ENCODE data around the gene ENTHD1. TPM values are rescaled to one million over a fixed set of nuclear protein-coding genes. Genes with fewer than 3 reads are reported as not detected.
"Not testable (repeated sequence)": the region's sequence is repeated elsewhere in the genome, so short reads cannot be mapped to it uniquely, and the experiment has no call there.

Gene ENTHD1
- total and polyA plus RNA-seq, 2 of the 4 experiments (the other 2 are of a cell fraction): not detected

DNA sequence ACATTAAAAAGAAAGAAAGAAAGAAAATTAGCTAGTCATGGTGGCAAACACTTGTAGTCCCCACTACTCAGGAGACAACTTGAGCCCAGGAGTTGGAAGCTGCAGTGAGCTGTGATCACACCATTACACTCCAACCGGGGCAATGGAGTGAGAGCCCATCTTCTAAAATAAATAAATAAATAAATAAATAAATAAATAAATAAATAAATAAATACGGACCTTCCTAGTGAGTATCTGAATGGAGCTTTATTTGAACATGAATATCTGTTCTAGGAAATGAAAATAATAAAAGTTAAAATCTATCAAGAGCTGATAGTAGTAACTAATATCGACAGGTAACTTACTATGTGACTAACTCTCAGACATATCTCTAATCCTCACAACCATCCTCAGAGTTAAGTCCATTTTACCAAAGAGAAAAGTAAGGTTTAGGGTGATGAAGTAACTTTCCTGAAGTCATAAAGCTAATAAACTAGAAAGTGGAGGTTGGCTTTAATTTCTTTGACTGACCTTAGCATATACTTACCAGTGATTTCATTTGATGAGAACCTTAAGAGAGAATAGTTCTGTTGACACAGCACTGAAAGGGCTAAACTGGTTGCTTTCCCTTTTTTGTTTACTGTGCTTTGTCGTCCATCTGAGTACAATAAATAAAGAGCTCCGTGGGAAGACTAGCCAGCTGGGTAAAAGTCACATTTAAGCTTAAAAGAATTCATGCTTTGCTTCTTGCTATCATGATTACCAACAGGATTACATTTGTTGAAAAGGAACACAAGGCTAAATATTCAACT, 22.4 kb downstream of the ENTHD1 start:
- TF ChIP-seq NFE2L2 (IDR thresholded peaks at IDR 0.05; ENCODE audit: low read depth, low read length): no peak
- no peak for TF ChIP-seq MAFK (IDR thresholded peaks at IDR 0.05; ENCODE audit: low read depth, low read length)
- TF ChIP-seq, protein P1, sequence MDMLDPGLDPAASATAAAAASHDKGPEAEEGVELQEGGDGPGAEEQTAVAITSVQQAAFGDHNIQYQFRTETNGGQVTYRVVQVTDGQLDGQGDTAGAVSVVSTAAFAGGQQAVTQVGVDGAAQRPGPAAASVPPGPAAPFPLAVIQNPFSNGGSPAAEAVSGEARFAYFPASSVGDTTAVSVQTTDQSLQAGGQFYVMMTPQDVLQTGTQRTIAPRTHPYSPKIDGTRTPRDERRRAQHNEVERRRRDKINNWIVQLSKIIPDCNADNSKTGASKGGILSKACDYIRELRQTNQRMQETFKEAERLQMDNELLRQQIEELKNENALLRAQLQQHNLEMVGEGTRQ (IDR thresholded peaks at IDR 0.05; ENCODE audit: low read depth, low read length): no peak
- TF ChIP-seq RFX5 (IDR thresholded peaks at IDR 0.05; ENCODE audit: low read depth, low read length): no peak
- TF ChIP-seq RAD21 (IDR thresholded peaks at IDR 0.05; ENCODE audit: low read length): no peak
- no peak for TF ChIP-seq MAZ (IDR thresholded peaks at IDR 0.05; ENCODE audit: borderline replicate concordance, low read depth, low read length)
- no peak for TF ChIP-seq MXI1 (IDR thresholded peaks at IDR 0.05; ENCODE audit: borderline replicate concordance, low read depth, low read length)
- ChIA-PET CTCF (interaction anchor here (0.9 kb wide), 1 partner anchor 14 kb away, joined by 4 read pairs; no protein-coding TSS in a partner anchor), POLR2A (ENCODE audit: unreplicated experiment) (no interaction called here)
- Histone ChIP-seq H2AFZ (replicated peaks; ENCODE audit: low read length, poor library complexity) (no peak overlapping the region), H3K23ac (ENCODE audit: low read depth, low read length) (no peak overlapping the region), H3K9ac (ENCODE audit: low read depth, low read length) (no peak overlapping the region), H2AK9ac (replicated peaks; ENCODE audit: low read depth, low read length, poor library complexity) (no peak overlapping the region), H4K5ac (ENCODE audit: low read depth, low read length) (no peak overlapping the region), H3K9me3 (ENCODE audit: control insufficient read depth, insufficient read depth, low read length) (no peaks in the 10 kb centered on the region), H3K4me1 (ENCODE audit: control insufficient read depth, insufficient read depth, low read length) (no peaks in the 10 kb centered on the region), H2AK5ac (ENCODE audit: low read depth, low read length) (no peak overlapping the region), H3K4me3 (ENCODE audit: insufficient read depth, low read depth, low read length) (no peak overlapping the region), H3K27me3 (ENCODE audit: control insufficient read depth, insufficient read depth, low read length) (peaks cover 12% of the 10 kb centered on the region), H3K36me3 (ENCODE audit: control insufficient read depth, insufficient read depth, low read length) (no peaks in the 10 kb centered on the region), H4K20me1 (ENCODE audit: insufficient read depth, low read length) (no peaks in the 10 kb centered on the region), H2BK120ac (ENCODE audit: low read depth, low read length) (no peak overlapping the region), H3K18ac (ENCODE audit: low read depth, low read length) (no peak overlapping the region), H3K27ac (ENCODE audit: insufficient read depth, low read length) (no peak overlapping the region), H4K91ac (ENCODE audit: insufficient read depth, low read depth, low read length) (no peak overlapping the region), H2BK5ac (ENCODE audit: low read depth, low read length, poor library complexity, severe bottlenecking) (no peak overlapping the region), H3K14ac (replicated peaks; ENCODE audit: low read depth, low read length) (no peak overlapping the region), H2BK20ac (ENCODE audit: low read depth, low read length) (no peak overlapping the region), H3K4me2 (ENCODE audit: low read depth, low read length) (no peak overlapping the region), H3K56ac (ENCODE audit: extremely low read depth, insufficient read depth, low read length) (no peak overlapping the region), H3K79me1 (ENCODE audit: low read depth in 1 of 2, low read length in 2 of 2) (no peaks in the 10 kb centered on the region), H3K9me1 (ENCODE audit: insufficient read depth, low read length) (no peaks in the 10 kb centered on the region), H2BK15ac (ENCODE audit: low read depth, low read length) (no peak overlapping the region), H3K4ac (ENCODE audit: low read depth, low read length) (no peak overlapping the region), H4K8ac (ENCODE audit: low read depth in 2 of 2, low read length in 2 of 2) (no peak overlapping the region)
- intact Hi-C loops (cut with micrococcal nuclease): no loop called here
- dilution Hi-C loops (cut with HindIII; ENCODE audit: low sequenced_read_pairs, unreplicated experiment): no loop called here
- DNase-seq: no peak
- BruUV-seq (replicated peaks): no TSS peak
- in situ Hi-C loops (cut with MboI; ENCODE audit: low sequenced_read_pairs): no loop called here
- WGBS, 2 experiments (ENCODE audit: extremely low coverage in 2 of 2, insufficient read length in 1 of 2): no CpG with 5 or more reads among the region's 5 CpGs
- no peak for ATAC-seq (ENCODE audit: low read depth)

DNA sequence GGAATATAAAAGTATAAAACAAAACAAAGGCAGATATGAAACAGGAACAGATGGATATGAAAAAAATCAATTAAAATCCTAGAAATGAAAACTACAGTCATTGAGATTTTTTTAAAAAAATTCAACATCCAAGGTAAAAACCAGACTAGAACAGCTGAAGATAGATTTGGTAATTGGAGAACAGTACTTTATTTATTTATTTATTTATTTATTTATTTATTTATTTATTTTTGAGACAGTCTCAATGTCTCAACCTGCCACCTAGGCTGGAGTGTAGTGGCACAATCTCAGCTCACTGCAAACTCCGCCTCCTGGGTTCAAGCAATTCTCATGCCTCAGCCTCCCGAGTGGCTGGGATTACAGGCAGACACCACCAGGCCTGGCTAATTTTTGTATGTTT, 23.8 kb downstream of the ENTHD1 start:
- H3K27ac ChIP-seq (ENCODE audit: insufficient read depth, low read length); intact Hi-C loops (cut with micrococcal nuclease); H2AFZ ChIP-seq (replicated peaks; ENCODE audit: low read length, poor library complexity); H2AK9ac ChIP-seq (replicated peaks; ENCODE audit: low read depth, low read length, poor library complexity); H2AK5ac ChIP-seq (ENCODE audit: low read depth, low read length); CTCF ChIA-PET; H3K9me3 ChIP-seq (ENCODE audit: control insufficient read depth, insufficient read depth, low read length); H2BK5ac ChIP-seq (ENCODE audit: low read depth, low read length, poor library complexity, severe bottlenecking); H2BK20ac ChIP-seq (ENCODE audit: low read depth, low read length); DNase-seq; H4K91ac ChIP-seq (ENCODE audit: insufficient read depth, low read depth, low read length); H3K56ac ChIP-seq (ENCODE audit: extremely low read depth, insufficient read depth, low read length); H4K5ac ChIP-seq (ENCODE audit: low read depth, low read length); H3K18ac ChIP-seq (ENCODE audit: low read depth, low read length); H3K9me1 ChIP-seq (ENCODE audit: insufficient read depth, low read length); dilution Hi-C loops (cut with HindIII; ENCODE audit: low sequenced_read_pairs, unreplicated experiment); H3K36me3 ChIP-seq (ENCODE audit: control insufficient read depth, insufficient read depth, low read length); H2BK120ac ChIP-seq (ENCODE audit: low read depth, low read length); H3K4me3 ChIP-seq (ENCODE audit: insufficient read depth, low read depth, low read length); H3K9ac ChIP-seq (ENCODE audit: low read depth, low read length); H3K4me2 ChIP-seq (ENCODE audit: low read depth, low read length); POLR2A ChIA-PET (ENCODE audit: unreplicated experiment); in situ Hi-C loops (cut with MboI; ENCODE audit: low sequenced_read_pairs); H3K23ac ChIP-seq (ENCODE audit: low read depth, low read length); H4K20me1 ChIP-seq (ENCODE audit: insufficient read depth, low read length); H3K14ac ChIP-seq (replicated peaks; ENCODE audit: low read depth, low read length); H3K79me1 ChIP-seq (ENCODE audit: low read depth in 1 of 2, low read length in 2 of 2); H2BK15ac ChIP-seq (ENCODE audit: low read depth, low read length); H4K8ac ChIP-seq (ENCODE audit: low read depth in 2 of 2, low read length in 2 of 2); H3K4me1 ChIP-seq (ENCODE audit: control insufficient read depth, insufficient read depth, low read length); ATAC-seq (ENCODE audit: low read depth); H3K4ac ChIP-seq (ENCODE audit: low read depth, low read length); BruUV-seq (replicated peaks): not testable (repeated sequence)
- 80% methylated on average over 2 of the region's 2 CpGs; no CpG with 5 or more reads in 1 of the 2 experiments for WGBS, 2 experiments (ENCODE audit: extremely low coverage in 2 of 2, insufficient read length in 1 of 2)
- peaks cover 20% of the 10 kb centered on the region for H3K27me3 ChIP-seq (ENCODE audit: control insufficient read depth, insufficient read depth, low read length)
